ENCODE results near the gene ZNF326. TPM values are rescaled to one million over a fixed set of nuclear protein-coding genes. Genes with fewer than 3 reads are reported as not detected.

The ZNF326 gene
- total RNA-seq, 1 experiment from 2014 or later, result 19.3 TPM

DNA sequence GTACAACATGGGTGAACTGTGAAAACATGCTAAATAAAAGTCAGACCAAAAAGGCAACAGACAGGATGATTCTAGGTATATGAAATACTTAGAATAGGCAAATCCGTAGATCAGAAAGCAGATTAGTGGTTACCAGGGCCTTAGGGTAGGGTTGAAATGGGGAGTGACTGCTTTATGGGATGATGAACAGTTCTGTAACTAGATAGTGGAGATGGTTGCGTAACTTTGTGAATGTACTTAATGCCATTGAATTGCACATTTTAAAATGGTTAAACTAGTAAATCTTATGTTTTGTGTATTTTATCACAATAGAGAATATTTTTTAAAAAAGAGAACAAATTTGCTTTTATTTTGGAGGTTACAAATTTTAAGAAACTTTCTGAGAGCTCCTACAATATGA is 17.4 kb downstream of the ZNF326 start:
- RAD21 ChIA-PET (ENCODE audit: low non-redundant PET in 1 of 2, low total read pairs in 2 of 2, uncharacterized antibody in 2 of 2, unreplicated experiment in 2 of 2), result no interaction called here
- no peak for ATAC-seq

DNA sequence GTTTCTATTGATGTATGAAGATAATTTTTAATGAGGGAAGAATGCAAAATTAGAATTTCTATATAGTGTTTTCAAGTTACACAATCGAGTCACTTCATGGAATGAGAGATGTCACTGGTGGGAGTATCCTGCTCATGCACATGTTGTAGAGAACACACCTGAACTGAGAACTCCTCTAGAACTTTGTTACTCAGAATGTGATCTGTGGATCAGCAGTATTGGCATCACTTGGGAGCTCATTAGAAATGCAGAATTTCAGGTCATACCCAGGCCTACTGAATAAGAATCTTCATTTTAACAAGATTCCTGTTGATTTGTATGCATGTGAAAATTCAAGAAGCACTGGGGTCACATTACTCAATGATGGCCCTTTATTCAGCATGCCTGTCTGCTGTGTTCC is 28.8 kb downstream of the ZNF326 start:
- peaks cover 52 to 61% of the 10 kb centered on the region in 2 experiments for H3K36me3 ChIP-seq (ENCODE audit: control insufficient read depth in 1 of 2, insufficient read depth in 2 of 2, low read length in 2 of 2)
- TF ChIP-seq EZH2 (IDR thresholded peaks at IDR 0.05) (no peak), SIN3A (IDR thresholded peaks at IDR 0.05; ENCODE audit: low read depth) (no peak), CEBPB (IDR thresholded peaks at IDR 0.05; ENCODE audit: low read depth) (no peak), ELF1 (IDR thresholded peaks at IDR 0.05; ENCODE audit: borderline replicate concordance, low read depth) (no peak), RAD21 (IDR thresholded peaks at IDR 0.05; ENCODE audit: low read depth) (no peak), JUND (IDR thresholded peaks at IDR 0.05) (no peak), YY1 (IDR thresholded peaks at IDR 0.05; ENCODE audit: extremely low read depth, insufficient replicate concordance, low read depth, low read length) (no peak), POLR2AphosphoS5 (IDR thresholded peaks at IDR 0.05; ENCODE audit: low read depth, low read length) (no peak), CBX3 (IDR thresholded peaks at IDR 0.05; ENCODE audit: low read depth) (no peak), FOSL1 (IDR thresholded peaks at IDR 0.05; ENCODE audit: low read depth) (no peak)
- TF ChIP-seq, protein P1, sequence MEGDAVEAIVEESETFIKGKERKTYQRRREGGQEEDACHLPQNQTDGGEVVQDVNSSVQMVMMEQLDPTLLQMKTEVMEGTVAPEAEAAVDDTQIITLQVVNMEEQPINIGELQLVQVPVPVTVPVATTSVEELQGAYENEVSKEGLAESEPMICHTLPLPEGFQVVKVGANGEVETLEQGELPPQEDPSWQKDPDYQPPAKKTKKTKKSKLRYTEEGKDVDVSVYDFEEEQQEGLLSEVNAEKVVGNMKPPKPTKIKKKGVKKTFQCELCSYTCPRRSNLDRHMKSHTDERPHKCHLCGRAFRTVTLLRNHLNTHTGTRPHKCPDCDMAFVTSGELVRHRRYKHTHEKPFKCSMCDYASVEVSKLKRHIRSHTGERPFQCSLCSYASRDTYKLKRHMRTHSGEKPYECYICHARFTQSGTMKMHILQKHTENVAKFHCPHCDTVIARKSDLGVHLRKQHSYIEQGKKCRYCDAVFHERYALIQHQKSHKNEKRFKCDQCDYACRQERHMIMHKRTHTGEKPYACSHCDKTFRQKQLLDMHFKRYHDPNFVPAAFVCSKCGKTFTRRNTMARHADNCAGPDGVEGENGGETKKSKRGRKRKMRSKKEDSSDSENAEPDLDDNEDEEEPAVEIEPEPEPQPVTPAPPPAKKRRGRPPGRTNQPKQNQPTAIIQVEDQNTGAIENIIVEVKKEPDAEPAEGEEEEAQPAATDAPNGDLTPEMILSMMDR (IDR thresholded peaks at IDR 0.05 in 2 of 3, conservative IDR thresholded peaks at IDR 0.05 in 1 of 3; ENCODE audit: borderline replicate concordance in 1 of 3, insufficient read depth in 1 of 3, low read depth in 2 of 3, low read length in 2 of 3), result no peak
- TF ChIP-seq, protein P2, sequence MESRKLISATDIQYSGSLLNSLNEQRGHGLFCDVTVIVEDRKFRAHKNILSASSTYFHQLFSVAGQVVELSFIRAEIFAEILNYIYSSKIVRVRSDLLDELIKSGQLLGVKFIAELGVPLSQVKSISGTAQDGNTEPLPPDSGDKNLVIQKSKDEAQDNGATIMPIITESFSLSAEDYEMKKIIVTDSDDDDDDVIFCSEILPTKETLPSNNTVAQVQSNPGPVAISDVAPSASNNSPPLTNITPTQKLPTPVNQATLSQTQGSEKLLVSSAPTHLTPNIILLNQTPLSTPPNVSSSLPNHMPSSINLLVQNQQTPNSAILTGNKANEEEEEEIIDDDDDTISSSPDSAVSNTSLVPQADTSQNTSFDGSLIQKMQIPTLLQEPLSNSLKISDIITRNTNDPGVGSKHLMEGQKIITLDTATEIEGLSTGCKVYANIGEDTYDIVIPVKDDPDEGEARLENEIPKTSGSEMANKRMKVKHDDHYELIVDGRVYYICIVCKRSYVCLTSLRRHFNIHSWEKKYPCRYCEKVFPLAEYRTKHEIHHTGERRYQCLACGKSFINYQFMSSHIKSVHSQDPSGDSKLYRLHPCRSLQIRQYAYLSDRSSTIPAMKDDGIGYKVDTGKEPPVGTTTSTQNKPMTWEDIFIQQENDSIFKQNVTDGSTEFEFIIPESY (IDR thresholded peaks at IDR 0.05; ENCODE audit: extremely low read depth, insufficient replicate concordance, low read length), result no peak
- ATAC-seq, result no peak

More for the DNA sequence above, 17.4 kb downstream of the ZNF326 start:
- no peaks in the 10 kb centered on the region for H3K9me2 ChIP-seq (ENCODE audit: insufficient read depth)
- H3K79me2 ChIP-seq (ENCODE audit: insufficient read depth, low read length), result peaks cover 29% of the 10 kb centered on the region
- no peak overlapping the region for H3K27ac ChIP-seq (ENCODE audit: low read depth, low read length)
- no peaks in the 10 kb centered on the region for H3K4me1 ChIP-seq (ENCODE audit: control insufficient read depth in 1 of 2, insufficient read depth in 2 of 2, low read length in 2 of 2)
- no peak overlapping the region for H3K4me2 ChIP-seq (ENCODE audit: low read length)
- ChIA-PET CTCF (no interaction called here), POLR2A (no interaction called here)
- H4K20me1 ChIP-seq (ENCODE audit: insufficient read depth), result no peaks in the 10 kb centered on the region; the same call in 1 of the 2 replicates
- DNase-seq (ENCODE audit: low read depth, low spot score), result no peak
- no peaks in the 10 kb centered on the region for H3K9me3 ChIP-seq (ENCODE audit: control insufficient read depth in 1 of 2, insufficient read depth in 1 of 2, low read depth in 1 of 2, low read length in 2 of 2)
- no TSS peak for BruUV-seq (replicated peaks)
- intact Hi-C loops (cut with micrococcal nuclease), result no loop called here
- no peak overlapping the region for H3K4me3 ChIP-seq (replicated peaks in 1 of 2; ENCODE audit: low read depth in 1 of 2, low read length in 2 of 2)
- H3K36me3 ChIP-seq (ENCODE audit: control insufficient read depth in 1 of 2, insufficient read depth in 2 of 2, low read length in 2 of 2), result peaks cover 32 to 61% of the 10 kb centered on the region in 2 experiments
- no peak overlapping the region for H2AFZ ChIP-seq (ENCODE audit: low read depth, low read length, poor library complexity, severe bottlenecking)
- no peaks in the 10 kb centered on the region for H3K27me3 ChIP-seq (ENCODE audit: insufficient read depth, low read length)
- H3K9ac ChIP-seq (ENCODE audit: low read length), result no peak overlapping the region
- TF ChIP-seq EGR1 (IDR thresholded peaks at IDR 0.05; ENCODE audit: low read depth) (no peak), EZH2 (IDR thresholded peaks at IDR 0.05) (no peak)

More for the DNA sequence above, 28.8 kb downstream of the ZNF326 start:
- Histone ChIP-seq H3K79me2 (ENCODE audit: insufficient read depth, low read length) (no peaks in the 10 kb centered on the region), H3K9me3 (ENCODE audit: control insufficient read depth in 1 of 2, insufficient read depth in 1 of 2, low read depth in 1 of 2, low read length in 2 of 2) (no peaks in the 10 kb centered on the region), H3K4me2 (ENCODE audit: low read length) (no peak overlapping the region), H3K4me3 (replicated peaks in 1 of 2; ENCODE audit: low read depth in 1 of 2, low read length in 2 of 2) (no peak overlapping the region), H2AFZ (ENCODE audit: low read depth, low read length, poor library complexity, severe bottlenecking) (no peak overlapping the region), H3K4me1 (ENCODE audit: control insufficient read depth in 1 of 2, insufficient read depth in 2 of 2, low read length in 2 of 2) (no peaks in the 10 kb centered on the region), H4K20me1 (ENCODE audit: insufficient read depth) (no peaks in the 10 kb centered on the region), H3K9ac (ENCODE audit: low read length) (no peak overlapping the region), H3K27me3 (ENCODE audit: insufficient read depth, low read length) (no peaks in the 10 kb centered on the region), H3K9me2 (ENCODE audit: insufficient read depth) (no peaks in the 10 kb centered on the region), H3K27ac (ENCODE audit: low read depth, low read length) (no peak overlapping the region)
- intact Hi-C loops (cut with micrococcal nuclease), result no loop called here
- RAD21 ChIA-PET (ENCODE audit: low non-redundant PET in 1 of 2, low total read pairs in 2 of 2, uncharacterized antibody in 2 of 2, unreplicated experiment in 2 of 2), result no interaction called here
- BruUV-seq (replicated peaks), result no TSS peak
- no peak for DNase-seq (ENCODE audit: low read depth, low spot score)
- CTCF ChIA-PET, result no interaction called here
- POLR2A ChIA-PET, result no interaction called here

All from HCT116 (cell line).